HG03025 (cell line): ENCODE measurements around the gene KEAP1.

Source experiments
- ATAC-seq: cut with Tn5 transposase; IDR thresholded peaks from one replicate; pipeline ENCODE4 v1.9.1; 2021; ENCODE audit warnings: mild to moderate bottlenecking, moderate library complexity; ENCODE audit not compliant: unreplicated experiment, low FRiP score

KEAP1 gene

GRCh38 chr19:10525636-10526035, 22.5 kb upstream of the KEAP1 start:
- no peak for ATAC-seq

- no peak for ATAC-seq
Observed at GRCh38 chr19:10523135-10523636, 20.0 kb upstream of the KEAP1 start.

- no peak for ATAC-seq
Observed at GRCh38 chr19:10521461-10522171, 18.5 kb upstream of the KEAP1 start.

- no peak for ATAC-seq
Observed at GRCh38 chr19:10520652-10521318, 17.6 kb upstream of the KEAP1 start.

GRCh38 chr19:10519421-10519820, 16.3 kb upstream of the KEAP1 start:
- no peak for ATAC-seq

- no peak for ATAC-seq
Observed at GRCh38 chr19:10518444-10519361, 15.5 kb upstream of the KEAP1 start.

GRCh38 chr19:10517760-10518443, 14.7 kb upstream of the KEAP1 start:
- no peak for ATAC-seq

GRCh38 chr19:10517361-10517759, 14.2 kb upstream of the KEAP1 start, which contains the start of gene S1PR5:
Gene S1PR5 (minus strand): TSS chr19:10517447. CDS start chr19:10515011, 2,436 bp downstream.
- ATAC-seq: no peak

- no peak for ATAC-seq
Observed at GRCh38 chr19:10516671-10517286, 13.6 kb upstream of the KEAP1 start.

- ATAC-seq: no peak
Observed at GRCh38 chr19:10516064-10516385, 12.9 kb upstream of the KEAP1 start.

GRCh38 chr19:10514211-10515145, 11.3 kb upstream of the KEAP1 start:
- ATAC-seq: no peak

- no peak for ATAC-seq
Observed at GRCh38 chr19:10513223-10513622, 10.1 kb upstream of the KEAP1 start.

- ATAC-seq: no peak
Observed at GRCh38 chr19:10510301-10510802, 7.2 kb upstream of the KEAP1 start.

GRCh38 chr19:10508707-10509106, 5.6 kb upstream of the KEAP1 start:
- no peak for ATAC-seq

GRCh38 chr19:10508036-10508435, 4.9 kb upstream of the KEAP1 start:
- no peak for ATAC-seq

GRCh38 chr19:10505583-10506229, 2.5 kb upstream of the KEAP1 start:
- ATAC-seq: no peak

GRCh38 chr19:10502524-10503001, 593 bp downstream of the KEAP1 start:
- peak; percentile 74 for ATAC-seq

GRCh38 chr19:10501971-10502523, 1.1 kb downstream of the KEAP1 start:
- ATAC-seq: peak; percentile 26
